HepG2 (cell line): ENCODE data around the gene MFN2. TPM values are rescaled to one million over a fixed set of nuclear protein-coding genes. Genes with fewer than 3 reads are reported as not detected.

ENCODE experiments used
- CAMTA2 ChIP-seq: sonication (generic); formaldehyde crosslinking; IDR thresholded peaks from 2 replicates; pipeline ENCODE4 v1.4.0; 2020; ENCODE audit warnings: mild to moderate bottlenecking, missing genetic modification reagents, borderline replicate concordance
- CHD4 ChIP-seq: fragments of 200-600 bp; sonication (generic); IDR thresholded peaks from 2 replicates; pipeline ENCODE4 v1.7.0; 2017; ENCODE audit warnings: mild to moderate bottlenecking, low read length, borderline replicate concordance
- JUND ChIP-seq: sonication (generic); formaldehyde crosslinking; IDR thresholded peaks from 2 replicates; pipeline ENCODE4 v1.8.0; 2022; ENCODE audit warnings: mild to moderate bottlenecking, missing genetic modification reagents
- KLF11 ChIP-seq: IDR thresholded peaks from 2 replicates; pipeline ENCODE4 v1.6.1; 2016; ENCODE audit warnings: missing compliant biosample characterization
- MAF1 ChIP-seq: sonication (generic); formaldehyde crosslinking; IDR thresholded peaks from 2 replicates; pipeline ENCODE4 v1.5.0; 2020; ENCODE audit warnings: missing genetic modification reagents, borderline replicate concordance
- MED1 ChIP-seq: sonication (generic); formaldehyde crosslinking; IDR thresholded peaks from 2 replicates; pipeline ENCODE4 v1.4.0; 2020; ENCODE audit warnings: missing genetic modification reagents
- MED8 ChIP-seq: sonication (generic); formaldehyde crosslinking; IDR thresholded peaks from 2 replicates; pipeline ENCODE4 v1.8.1; 2023; ENCODE audit warnings: mild to moderate bottlenecking, missing genetic modification reagents; ENCODE audit not compliant: insufficient replicate concordance
- RBAK ChIP-seq: sonication (generic); formaldehyde crosslinking; IDR thresholded peaks from 2 replicates; pipeline ENCODE4 v1.5.1; 2020; ENCODE audit warnings: mild to moderate bottlenecking, missing genetic modification reagents
- RCOR2 ChIP-seq: IDR thresholded peaks from 2 replicates; pipeline ENCODE4 v1.6.1; 2016; ENCODE audit warnings: missing biosample characterization, missing genetic modification reagents
- XRCC5 ChIP-seq: fragments of 200-400 bp; formaldehyde crosslinking; optimal IDR thresholded peaks from 2 replicates; pipeline ENCODE3; 2017; ENCODE audit warnings: mild to moderate bottlenecking, low read length
- ZFP41 ChIP-seq: sonication (generic); formaldehyde crosslinking; IDR thresholded peaks from 2 replicates; pipeline ENCODE4 v1.4.0; 2020; ENCODE audit warnings: mild to moderate bottlenecking, missing genetic modification reagents, borderline replicate concordance
- ZNF253 ChIP-seq: sonication (generic); formaldehyde crosslinking; IDR thresholded peaks from 2 replicates; pipeline ENCODE4 v1.8.0; 2022; ENCODE audit warnings: mild to moderate bottlenecking, missing genetic modification reagents, borderline replicate concordance
- ZNF317 ChIP-seq: sonication (generic); formaldehyde crosslinking; IDR thresholded peaks from 2 replicates; pipeline ENCODE4 v1.5.0; 2020; ENCODE audit warnings: mild to moderate bottlenecking, missing genetic modification reagents
- ZNF382 ChIP-seq: sonication (generic); formaldehyde crosslinking; IDR thresholded peaks from 2 replicates; pipeline ENCODE4 v1.5.0; 2020; ENCODE audit warnings: missing genetic modification reagents, mild to moderate bottlenecking, borderline replicate concordance
- ZNF713 ChIP-seq: sonication (generic); formaldehyde crosslinking; IDR thresholded peaks from 2 replicates; pipeline ENCODE4 v1.4.0; 2020; ENCODE audit warnings: mild to moderate bottlenecking, missing genetic modification reagents
- polyA plus RNA-seq, 8 experiments: library from polyadenylated mRNA; depleted of rRNA in 3 of 8; stranded (reverse) in 7 of 8; unstranded in 1 of 8; fragments of >200 nt; fragmentation: Illumina TruSeq in 4 of 8; extraction: Trizol in 4 of 8; gene quantifications; 2 replicates each; pipeline versions ENCODE4 v1.2.1 to v1.2.3, GENCODE V29; 2011 to 2016; ENCODE audit warnings: low read depth in 4 of 8, missing spikeins in 1 of 8, mixed read lengths in 1 of 8; ENCODE audit not compliant: insufficient read depth in 1 of 8
- total RNA-seq, 5 experiments: library from RNA; depleted of rRNA; stranded (reverse); fragments of >200 nt; fragmentation: Illumina TruSeq; extraction: Trizol; gene quantifications; 2 replicates each; pipeline ENCODE4 v1.2.3, GENCODE V29; 2016; ENCODE audit warnings: low read depth in 1 of 5
- TF ChIP-seq, protein P1 (sequence below): sonication (generic); formaldehyde crosslinking; IDR thresholded peaks from 2 replicates; pipeline ENCODE4 v1.5.0; 2020; ENCODE audit warnings: missing genetic modification reagents, mild to moderate bottlenecking, borderline replicate concordance
- TF ChIP-seq, protein P2 (sequence below): sonication (generic); formaldehyde crosslinking; conservative IDR thresholded peaks from 2 replicates; pipeline ENCODE4 v1.4.0; 2020; ENCODE audit warnings: mild to moderate bottlenecking, missing genetic modification reagents, moderate library complexity
- TF ChIP-seq, protein P3 (sequence below): sonication (generic); formaldehyde crosslinking; IDR thresholded peaks from 2 replicates; pipeline ENCODE4 v1.8.1; 2023; ENCODE audit warnings: mild to moderate bottlenecking, moderate library complexity, missing genetic modification reagents
- TF ChIP-seq, protein P4 (sequence below): sonication (generic); formaldehyde crosslinking; IDR thresholded peaks from 2 replicates; pipeline ENCODE4 v1.4.0; 2020; ENCODE audit warnings: missing genetic modification reagents
- TF ChIP-seq, protein P5 (sequence below): sonication (generic); formaldehyde crosslinking; IDR thresholded peaks from 2 replicates; pipeline ENCODE4 v1.4.0; 2020; ENCODE audit warnings: missing genetic modification reagents, low read depth, mild to moderate bottlenecking, borderline replicate concordance

The MFN2 gene
- total and polyA plus RNA-seq, 2 of the 13 experiments (the other 11 are each of a cell fraction or from before 2014, with no cell fraction given): 38.7 to 60.9 TPM

DNA sequence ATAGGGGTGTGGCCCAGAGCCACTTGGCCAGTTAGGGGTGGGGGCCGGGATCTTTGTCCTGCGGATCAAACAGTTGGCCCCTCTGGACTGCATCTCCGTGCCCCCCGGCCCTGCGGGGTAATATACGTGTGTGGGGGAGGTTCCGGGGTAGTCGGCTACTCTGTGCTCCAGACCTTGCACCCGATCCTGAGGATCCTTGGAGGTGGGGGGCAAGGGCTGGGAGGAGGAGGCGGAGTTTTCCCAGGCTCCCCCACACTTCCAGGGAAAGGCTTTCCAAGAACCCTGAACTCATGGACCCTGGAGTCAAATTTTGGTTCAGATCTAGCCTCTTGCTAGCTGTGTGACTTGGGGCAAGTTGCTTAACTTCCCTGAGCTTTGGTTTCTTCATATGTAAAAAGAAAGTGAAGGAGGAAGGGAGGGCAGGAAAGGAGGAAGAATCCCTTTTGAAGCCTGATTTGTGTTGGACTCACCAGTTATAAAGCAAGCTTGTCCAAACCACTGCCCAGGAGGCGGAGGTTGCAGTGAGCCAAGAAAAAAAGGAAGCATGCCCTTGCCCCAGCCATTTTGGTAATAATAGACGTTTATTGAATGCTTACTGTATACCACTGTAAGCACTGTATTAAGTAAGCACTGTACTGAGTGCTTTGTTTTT, 39.7 kb downstream of the MFN2 start (continued):
- TF ChIP-seq, protein P1, sequence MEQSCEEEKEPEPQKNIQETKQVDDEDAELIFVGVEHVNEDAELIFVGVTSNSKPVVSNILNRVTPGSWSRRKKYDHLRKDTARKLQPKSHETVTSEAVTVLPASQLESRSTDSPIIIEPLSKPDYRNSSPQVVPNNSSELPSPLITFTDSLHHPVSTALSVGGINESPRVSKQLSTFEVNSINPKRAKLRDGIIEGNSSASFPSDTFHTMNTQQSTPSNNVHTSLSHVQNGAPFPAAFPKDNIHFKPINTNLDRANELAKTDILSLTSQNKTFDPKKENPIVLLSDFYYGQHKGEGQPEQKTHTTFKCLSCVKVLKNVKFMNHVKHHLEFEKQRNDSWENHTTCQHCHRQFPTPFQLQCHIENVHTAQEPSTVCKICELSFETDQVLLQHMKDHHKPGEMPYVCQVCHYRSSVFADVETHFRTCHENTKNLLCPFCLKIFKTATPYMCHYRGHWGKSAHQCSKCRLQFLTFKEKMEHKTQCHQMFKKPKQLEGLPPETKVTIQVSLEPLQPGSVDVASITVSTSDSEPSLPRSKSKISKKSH (CRISPR knock-in tag): no peak
- TF ChIP-seq RBAK (CRISPR knock-in tag) (no peak), ZNF253 (CRISPR knock-in tag) (no peak), CAMTA2 (no peak), CHD4 (no peak), JUND (CRISPR knock-in tag) (no peak), ZNF317 (CRISPR knock-in tag) (peak; percentile 21; the same call in 1 of the 2 replicates), MAF1 (no peak), ZNF713 (CRISPR knock-in tag) (no peak), KLF11 (CRISPR knock-in tag) (no peak), RCOR2 (0 out of 2 replicates have a peak, but pooled peaks have one; percentile 26), ZNF382 (CRISPR knock-in tag) (no peak), ZFP41 (CRISPR knock-in tag) (no peak), XRCC5 (no peak), MED1 (CRISPR knock-in tag) (no peak), MED8 (no peak)
- TF ChIP-seq, protein P2, sequence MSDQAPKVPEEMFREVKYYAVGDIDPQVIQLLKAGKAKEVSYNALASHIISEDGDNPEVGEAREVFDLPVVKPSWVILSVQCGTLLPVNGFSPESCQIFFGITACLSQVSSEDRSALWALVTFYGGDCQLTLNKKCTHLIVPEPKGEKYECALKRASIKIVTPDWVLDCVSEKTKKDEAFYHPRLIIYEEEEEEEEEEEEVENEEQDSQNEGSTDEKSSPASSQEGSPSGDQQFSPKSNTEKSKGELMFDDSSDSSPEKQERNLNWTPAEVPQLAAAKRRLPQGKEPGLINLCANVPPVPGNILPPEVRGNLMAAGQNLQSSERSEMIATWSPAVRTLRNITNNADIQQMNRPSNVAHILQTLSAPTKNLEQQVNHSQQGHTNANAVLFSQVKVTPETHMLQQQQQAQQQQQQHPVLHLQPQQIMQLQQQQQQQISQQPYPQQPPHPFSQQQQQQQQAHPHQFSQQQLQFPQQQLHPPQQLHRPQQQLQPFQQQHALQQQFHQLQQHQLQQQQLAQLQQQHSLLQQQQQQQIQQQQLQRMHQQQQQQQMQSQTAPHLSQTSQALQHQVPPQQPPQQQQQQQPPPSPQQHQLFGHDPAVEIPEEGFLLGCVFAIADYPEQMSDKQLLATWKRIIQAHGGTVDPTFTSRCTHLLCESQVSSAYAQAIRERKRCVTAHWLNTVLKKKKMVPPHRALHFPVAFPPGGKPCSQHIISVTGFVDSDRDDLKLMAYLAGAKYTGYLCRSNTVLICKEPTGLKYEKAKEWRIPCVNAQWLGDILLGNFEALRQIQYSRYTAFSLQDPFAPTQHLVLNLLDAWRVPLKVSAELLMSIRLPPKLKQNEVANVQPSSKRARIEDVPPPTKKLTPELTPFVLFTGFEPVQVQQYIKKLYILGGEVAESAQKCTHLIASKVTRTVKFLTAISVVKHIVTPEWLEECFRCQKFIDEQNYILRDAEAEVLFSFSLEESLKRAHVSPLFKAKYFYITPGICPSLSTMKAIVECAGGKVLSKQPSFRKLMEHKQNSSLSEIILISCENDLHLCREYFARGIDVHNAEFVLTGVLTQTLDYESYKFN: peak; percentile 33; the same call in 1 of the 2 replicates
- TF ChIP-seq, protein P3, sequence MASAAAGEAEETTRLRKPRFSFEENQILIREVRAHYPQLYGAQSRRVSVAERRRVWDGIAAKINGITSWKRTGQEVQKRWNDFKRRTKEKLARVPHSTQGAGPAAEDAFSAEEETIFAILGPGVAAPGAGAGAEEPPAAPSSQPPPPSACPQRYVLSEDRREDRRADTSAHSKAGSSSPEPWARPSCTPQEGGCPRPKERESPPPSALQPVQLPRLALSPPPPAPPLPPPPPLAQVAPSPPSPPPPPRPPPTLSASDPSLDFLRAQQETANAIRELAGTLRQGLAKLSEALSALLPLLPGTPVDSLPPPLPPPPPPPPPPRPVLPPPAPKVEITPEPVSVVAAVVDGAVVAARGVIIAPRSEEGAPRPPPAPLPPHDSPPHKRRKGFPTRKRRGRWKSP (CRISPR knock-in tag): no peak
- TF ChIP-seq, protein P4, sequence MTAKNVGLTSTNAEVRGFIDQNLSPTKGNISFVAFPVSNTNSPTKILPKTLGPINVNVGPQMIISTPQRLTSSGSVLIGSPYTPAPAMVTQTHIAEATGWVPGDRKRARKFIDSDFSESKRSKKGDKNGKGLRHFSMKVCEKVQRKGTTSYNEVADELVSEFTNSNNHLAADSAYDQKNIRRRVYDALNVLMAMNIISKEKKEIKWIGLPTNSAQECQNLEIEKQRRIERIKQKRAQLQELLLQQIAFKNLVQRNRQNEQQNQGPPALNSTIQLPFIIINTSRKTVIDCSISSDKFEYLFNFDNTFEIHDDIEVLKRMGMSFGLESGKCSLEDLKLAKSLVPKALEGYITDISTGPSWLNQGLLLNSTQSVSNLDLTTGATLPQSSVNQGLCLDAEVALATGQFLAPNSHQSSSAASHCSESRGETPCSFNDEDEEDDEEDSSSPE (CRISPR knock-in tag): no peak
- TF ChIP-seq, protein P5, sequence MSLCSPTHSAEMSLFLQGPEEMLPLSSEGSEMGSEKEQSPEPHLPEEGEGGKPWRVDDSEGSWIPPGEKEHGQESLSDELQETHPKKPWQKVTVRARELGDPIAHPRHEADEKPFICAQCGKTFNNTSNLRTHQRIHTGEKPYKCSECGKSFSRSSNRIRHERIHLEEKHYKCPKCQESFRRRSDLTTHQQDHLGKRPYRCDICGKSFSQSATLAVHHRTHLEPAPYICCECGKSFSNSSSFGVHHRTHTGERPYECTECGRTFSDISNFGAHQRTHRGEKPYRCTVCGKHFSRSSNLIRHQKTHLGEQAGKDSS: no peak
